K562 (cell line): Measurements from ENCODE around the gene NAIF1. TPM values are rescaled to one million over a fixed set of nuclear protein-coding genes. Genes with fewer than 3 reads are reported as not detected.
A peak's percentile ranks its signal among the peaks of the same experiment; 100 is the strongest.

Experiments used
- ARID2 ChIP-seq: fragments of 450-650 bp; IDR thresholded peaks from 2 replicates; pipeline ENCODE4 v1.6.1; 2017; ENCODE audit warnings: antibody characterized with exemption, mild to moderate bottlenecking
- CHD2 ChIP-seq: IDR thresholded peaks from 2 replicates; pipeline ENCODE4 v1.6.1; 2011; ENCODE audit warnings: low read depth, low read length
- E2F4 ChIP-seq: sonication (generic); formaldehyde crosslinking; IDR thresholded peaks from 2 replicates; pipeline ENCODE4 v1.8.0; 2022; ENCODE audit warnings: mild to moderate bottlenecking, low read depth, missing genetic modification reagents
- ELF2 ChIP-seq: fragments of 250-450 bp; sonication (Bioruptor Pico); IDR thresholded peaks from 2 replicates; pipeline ENCODE4 v1.5.0; 2021; ENCODE audit warnings: mild to moderate bottlenecking
- ELK3 ChIP-seq: fragments of 450-650 bp; formaldehyde crosslinking; IDR thresholded peaks from 2 replicates; pipeline ENCODE4 v1.4.0; 2020; ENCODE audit warnings: mild to moderate bottlenecking
- EZH2 ChIP-seq: IDR thresholded peaks from 2 replicates; pipeline ENCODE4 v1.6.1; 2012; ENCODE audit warnings: low read depth, mild to moderate bottlenecking, inconsistent platforms, low read length, borderline replicate concordance
- FOXK2 ChIP-seq, 2 experiments: fragments of 450-650 bp; IDR thresholded peaks in 1 of 2; conservative IDR thresholded peaks in 1 of 2; 2 replicates each; pipeline ENCODE4 v1.6.1; 2016; ENCODE audit warnings: low read depth in 2 of 2, mild to moderate bottlenecking in 1 of 2
- NFATC3 ChIP-seq: fragments of 450-650 bp; IDR thresholded peaks from 2 replicates; pipeline ENCODE4 v1.6.1; 2017; ENCODE audit warnings: mild to moderate bottlenecking
- PHF21A ChIP-seq: fragments of 450-650 bp; IDR thresholded peaks from 2 replicates; pipeline ENCODE4 v1.6.1; 2017; ENCODE audit warnings: low read depth, borderline replicate concordance
- TAF15 ChIP-seq: fragments of 200-400 bp; formaldehyde crosslinking; IDR thresholded peaks from 2 replicates; pipeline ENCODE4 v1.6.1; 2017; ENCODE audit warnings: mild to moderate bottlenecking, low read depth, low read length, moderate library complexity
- TCF15 ChIP-seq: fragments of 250-450 bp; sonication (Bioruptor Pico); IDR thresholded peaks from 2 replicates; pipeline ENCODE4 v1.8.0; 2022; ENCODE audit warnings: moderate library complexity, mild to moderate bottlenecking, inconsistent platforms
- TRIM25 ChIP-seq: fragments of 450-650 bp; IDR thresholded peaks from 2 replicates; pipeline ENCODE4 v1.7.0; 2016; ENCODE audit warnings: borderline replicate concordance
- U2AF1 ChIP-seq: fragments of 200-400 bp; formaldehyde crosslinking; optimal IDR thresholded peaks from 2 replicates; pipeline ENCODE3; 2017; ENCODE audit warnings: mild to moderate bottlenecking, low read depth, low read length, moderate library complexity
- ZFP1 ChIP-seq: fragments of 450-650 bp; formaldehyde crosslinking; IDR thresholded peaks from 2 replicates; pipeline ENCODE4 v1.4.0; 2020; ENCODE audit warnings: mild to moderate bottlenecking, mixed read lengths
- ZHX1 ChIP-seq: fragments of 150-350 bp; conservative IDR thresholded peaks from 2 replicates; pipeline ENCODE4 v1.6.1; 2014; ENCODE audit warnings: low read length
- ZNF124 ChIP-seq: sonication (generic); formaldehyde crosslinking; IDR thresholded peaks from 2 replicates; pipeline ENCODE4 v1.8.1; 2022; ENCODE audit warnings: missing genetic modification reagents
- ZNF431 ChIP-seq: sonication (generic); formaldehyde crosslinking; IDR thresholded peaks from 2 replicates; pipeline ENCODE4 v1.8.0; 2022; ENCODE audit warnings: mild to moderate bottlenecking, missing genetic modification reagents
- ZNF655 ChIP-seq: fragments of 250-450 bp; sonication (Bioruptor Pico); IDR thresholded peaks from 2 replicates; pipeline ENCODE4 v1.5.0; 2021
- ZNF696 ChIP-seq: fragments of 250-450 bp; sonication (Bioruptor Pico); conservative IDR thresholded peaks from 2 replicates; pipeline ENCODE4 v1.4.0; 2020; ENCODE audit warnings: mild to moderate bottlenecking, moderate library complexity
- polyA plus RNA-seq, 8 experiments: library from polyadenylated mRNA; depleted of rRNA in 4 of 8; stranded (reverse) in 5 of 8; unstranded in 3 of 8; fragments of >200 nt; fragmentation: Nextera tagmentation in 2 of 8; fragmentation: Illumina TruSeq in 1 of 8; extraction: Ambion mirVana in 2 of 8; extraction: Trizol in 1 of 8; gene quantifications; 2 replicates each; pipeline versions ENCODE4 v1.2.1 to v1.2.3, GENCODE V29; 2011 to 2014; ENCODE audit warnings: inconsistent platforms in 1 of 8, missing spikeins in 1 of 8
- total RNA-seq, 7 experiments: library from RNA; depleted of rRNA in 6 of 7; stranded (reverse); fragments of >200 nt in 6 of 7; fragmentation: Illumina TruSeq in 2 of 7; extraction: Trizol in 2 of 7; gene quantifications; 2 replicates each; pipeline versions ENCODE4 v1.2.1 to v1.2.3, GENCODE V29; 2011 to 2021; ENCODE audit warnings: low replicate concordance in 1 of 7

NAIF1 gene
- total and polyA plus RNA-seq, 9 of the 15 experiments (the other 6 are each of a cell fraction or from before 2014, with no cell fraction given), result 4.8 to 26.6 (median 17.2) TPM

GRCh38 chr9:128078504-128079434 lies 11.6 kb upstream of the NAIF1 start (continued):
- TF ChIP-seq FOXK2 (conservative IDR thresholded peaks at IDR 0.05 in 1 of 2, IDR thresholded peaks at IDR 0.05 in 1 of 2; ENCODE audit: low read depth in 2 of 2), result peak; percentile 30; a peak in 3 of 4 replicates
- no peak for TF ChIP-seq ZNF124 (CRISPR knock-in tag)
- TF ChIP-seq ZFP1 (CRISPR knock-in tag), result no peak
- no peak for TF ChIP-seq TRIM25
- TF ChIP-seq TAF15, result no peak
- no peak for TF ChIP-seq CHD2
- no peak for TF ChIP-seq ARID2
- no peak for TF ChIP-seq E2F4 (CRISPR knock-in tag)
- TF ChIP-seq U2AF1, result no peak
- no peak for TF ChIP-seq ZHX1
- TF ChIP-seq ELF2 (CRISPR knock-in tag), result no peak
- TF ChIP-seq PHF21A, result no peak
- no peak for TF ChIP-seq TCF15
- peak; percentile 24; the same call in 1 of the 2 replicates for TF ChIP-seq NFATC3
- TF ChIP-seq ZNF431 (CRISPR knock-in tag), result no peak
- TF ChIP-seq ELK3 (CRISPR knock-in tag), result no peak
- no peak for TF ChIP-seq ZNF655
- no peak for TF ChIP-seq ZNF696
- no peak for TF ChIP-seq EZH2
